ENCODE measurements around the gene PCK2.

Gene PCK2

DNA sequence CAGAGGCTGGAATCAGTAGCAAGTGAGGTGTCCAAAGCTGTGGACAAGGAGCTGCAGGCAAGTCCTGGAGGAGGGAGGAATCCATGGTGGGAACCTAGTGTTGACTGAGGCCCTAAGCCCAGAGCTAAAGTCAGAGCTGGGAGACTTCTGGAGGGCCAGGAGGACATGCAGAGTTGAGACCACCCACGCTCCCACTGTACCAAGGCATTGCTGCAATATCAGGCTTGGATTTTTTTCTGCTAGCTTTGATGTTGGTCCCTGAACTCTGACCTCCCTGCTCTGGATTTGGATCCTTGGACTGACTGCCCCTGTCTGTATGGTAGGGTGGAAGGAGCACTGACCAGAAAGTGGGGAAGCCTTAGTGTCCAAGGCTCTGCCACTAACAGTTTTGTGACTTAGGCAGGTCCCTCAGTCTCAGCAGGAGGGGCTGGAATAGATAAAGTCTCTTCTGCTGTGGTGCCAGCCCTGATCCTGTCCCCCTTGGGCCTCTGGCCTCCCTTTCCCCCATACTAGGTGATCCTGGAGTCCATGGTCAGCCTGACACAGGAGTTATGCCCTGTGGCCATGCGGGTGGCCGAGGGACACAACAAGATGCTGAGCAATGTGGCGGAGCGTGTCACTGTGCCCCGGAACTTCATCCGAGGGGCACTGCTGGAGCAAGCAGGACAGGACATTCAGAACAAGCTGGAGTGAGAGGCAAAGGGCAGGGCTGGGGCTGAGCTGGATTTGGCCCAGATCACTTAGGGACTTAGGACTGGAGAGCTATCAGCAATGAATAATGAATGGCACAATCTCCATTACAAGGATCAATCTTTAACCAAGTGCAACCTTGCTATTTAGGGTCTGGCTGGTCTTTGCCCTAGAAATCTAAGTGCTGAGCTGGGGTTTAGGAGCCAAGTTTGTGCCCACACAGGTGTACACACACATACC lies 32.9 kb upstream of the PCK2 start:
- DNase-seq (ENCODE audit: low spot score), result no peak

DNA sequence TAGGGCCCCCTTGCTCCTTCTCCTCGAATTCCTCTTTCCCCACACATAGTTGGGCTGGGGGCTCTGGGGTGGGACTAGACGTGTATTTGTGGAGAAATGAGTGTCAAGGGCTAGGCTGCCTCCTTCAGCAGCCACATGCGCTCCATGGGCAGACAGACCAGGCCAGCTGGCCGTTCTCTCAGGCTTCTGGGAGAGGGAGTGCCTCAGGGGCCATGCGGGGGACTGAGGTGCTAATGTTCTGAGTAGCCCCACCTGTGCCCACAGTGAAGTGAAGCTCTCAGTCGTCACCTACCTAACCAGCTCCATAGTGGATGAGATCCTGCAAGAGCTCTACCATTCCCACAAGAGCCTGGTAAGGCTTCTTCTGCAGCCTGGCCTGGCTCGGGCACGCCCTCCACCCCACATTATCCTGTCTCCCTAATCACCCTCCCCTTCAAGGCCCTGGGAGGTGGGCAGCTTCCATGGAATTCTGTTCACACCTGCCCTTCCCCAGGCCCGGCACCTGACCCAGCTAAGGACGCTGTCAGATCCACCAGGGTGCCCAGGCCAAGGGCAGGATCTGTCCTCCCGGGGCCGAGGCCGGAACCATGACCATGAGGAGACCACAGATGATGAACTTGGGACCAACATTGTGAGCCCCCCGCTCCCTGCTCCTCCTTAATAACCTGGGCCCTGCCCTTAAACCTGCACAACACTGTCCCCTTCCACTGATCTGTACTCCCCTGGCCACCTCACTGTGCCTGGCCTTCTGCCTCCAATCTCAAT lies 31.7 kb upstream of the PCK2 start:
- no peak for DNase-seq (ENCODE audit: low spot score)

DNA sequence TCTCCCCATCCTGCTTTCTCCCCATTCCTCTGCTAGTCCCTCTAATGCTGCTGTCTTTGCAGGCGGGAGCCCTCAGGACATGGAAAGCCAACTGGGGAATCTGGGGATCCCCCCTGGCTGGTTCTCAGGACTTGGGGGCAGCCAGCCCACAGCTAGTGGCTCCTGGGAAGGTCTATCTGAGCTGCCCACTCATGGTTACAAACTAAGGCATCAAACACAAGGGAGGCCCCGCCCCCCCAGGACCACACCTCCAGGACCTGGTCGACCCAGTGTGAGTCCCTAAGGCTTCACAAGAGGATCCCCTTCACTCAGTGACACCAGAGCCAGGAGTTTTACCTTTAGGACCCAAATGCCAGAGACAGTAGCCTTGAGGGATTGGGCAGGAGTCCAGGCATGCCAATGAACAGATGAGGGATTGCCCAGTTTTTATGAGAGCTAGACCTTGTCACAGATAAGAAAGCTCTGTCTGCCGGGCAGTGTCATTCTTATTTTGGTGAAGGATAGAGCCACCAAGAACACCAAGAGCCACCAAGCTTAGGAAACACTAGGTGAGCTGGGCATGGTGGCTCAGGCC lies 30.8 kb upstream of the PCK2 start:
- DNase-seq (ENCODE audit: low spot score), result no peak

DNA sequence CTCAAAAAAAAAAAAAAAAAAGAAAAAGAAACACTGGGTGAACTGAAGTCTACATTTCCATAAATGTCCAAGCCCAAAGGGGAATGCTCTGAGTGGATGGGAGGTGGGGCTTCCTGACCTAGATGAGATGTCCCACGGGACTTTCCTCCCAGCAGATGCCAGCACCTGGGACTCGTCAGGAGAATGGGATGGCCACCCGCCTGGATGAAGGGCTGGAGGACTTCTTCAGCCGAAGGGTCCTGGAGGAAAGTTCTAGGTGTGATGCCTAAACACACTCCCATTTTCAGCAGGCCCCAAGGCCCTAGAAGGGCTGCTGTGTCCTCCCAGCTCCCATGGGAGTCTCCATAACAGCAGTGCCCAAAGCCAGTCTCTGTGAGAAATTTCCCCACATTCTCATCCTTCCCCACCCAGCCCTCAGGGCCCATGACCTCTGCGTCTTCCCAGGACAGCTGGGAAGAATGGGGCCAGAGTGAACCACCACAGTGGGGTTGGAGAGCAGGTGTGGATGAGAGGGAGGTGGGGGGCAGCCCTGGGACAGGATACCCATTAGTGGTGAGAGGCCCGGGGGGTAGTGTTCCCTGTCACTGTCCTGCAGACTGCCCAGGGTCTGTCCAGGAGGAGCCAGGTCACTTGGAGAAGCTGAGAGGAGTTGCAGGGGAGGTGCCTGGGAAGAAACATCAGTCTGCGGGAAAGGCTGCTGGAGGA lies 29.9 kb upstream of the PCK2 start:
- DNase-seq (ENCODE audit: low spot score), result no peak

DNA sequence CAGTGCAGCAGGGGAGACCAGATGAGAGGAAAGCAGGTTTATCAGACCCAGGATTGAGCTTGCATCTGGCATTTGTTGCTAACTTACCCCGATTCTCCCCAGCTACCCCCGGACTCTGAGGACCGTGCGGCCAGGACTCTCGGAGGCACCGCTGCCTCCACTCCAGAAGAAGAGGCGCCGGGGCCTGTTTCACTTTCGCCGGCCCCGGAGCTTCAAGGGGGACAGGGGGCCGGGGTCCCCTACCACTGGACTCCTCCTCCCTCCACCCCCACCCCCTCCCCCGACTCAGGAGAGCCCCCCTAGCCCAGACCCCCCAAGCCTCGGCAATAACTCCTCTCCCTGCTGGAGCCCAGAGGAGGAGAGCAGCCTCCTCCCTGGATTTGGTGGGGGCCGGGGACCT lies 29.3 kb upstream of the PCK2 start:
- no peak for DNase-seq (ENCODE audit: low spot score)

DNA sequence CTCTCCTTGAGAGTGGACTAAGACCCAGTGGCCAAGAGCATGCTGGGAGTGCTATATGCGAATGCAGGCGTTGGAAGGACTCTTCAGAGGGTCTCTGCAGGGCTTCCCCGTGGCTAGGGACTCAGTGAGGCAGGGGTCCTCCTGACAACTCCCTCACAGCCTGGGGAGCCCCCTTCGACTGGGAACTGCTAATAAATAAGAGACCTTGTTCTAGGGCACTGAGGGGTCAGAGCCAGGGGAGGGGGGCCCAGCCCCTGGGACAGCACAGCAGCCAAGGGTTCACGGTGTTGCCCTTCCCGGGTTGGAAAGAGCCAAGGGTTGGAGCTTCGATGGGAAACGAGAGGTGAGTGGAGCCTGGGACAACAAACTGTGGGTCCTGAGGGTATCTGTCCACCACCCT lies 28.7 kb upstream of the PCK2 start:
- DNase-seq (ENCODE audit: low spot score), result no peak

DNA sequence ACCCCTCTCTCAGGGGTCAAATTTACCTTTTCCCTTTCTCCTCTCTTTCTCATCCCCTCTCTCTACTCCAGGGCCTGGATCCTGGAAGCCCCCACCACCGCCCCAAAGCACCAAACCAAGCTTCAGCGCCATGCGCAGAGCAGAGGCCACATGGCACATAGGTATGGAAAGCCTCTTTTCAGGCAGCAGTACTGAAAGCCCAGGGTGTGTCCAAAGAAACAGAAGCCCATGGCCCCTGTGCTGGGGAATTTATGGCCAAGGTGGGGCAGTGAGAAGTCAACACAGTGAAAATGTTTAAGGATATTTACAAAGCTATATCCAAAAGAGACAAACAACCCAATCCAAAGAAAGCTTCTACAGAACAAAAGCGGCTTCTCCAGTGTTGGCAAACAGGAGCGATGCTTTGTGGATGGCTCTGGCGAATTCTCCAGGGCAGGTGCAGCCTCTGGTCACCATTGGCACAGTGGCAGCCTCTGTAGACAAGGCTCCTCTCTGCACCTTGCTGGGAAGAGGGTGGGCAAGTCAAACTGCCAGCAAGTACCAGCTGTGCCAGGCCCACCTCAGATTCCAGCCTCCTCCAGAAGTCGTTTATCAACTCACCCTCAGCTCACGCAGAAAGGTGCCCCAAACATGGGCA lies 27.5 kb upstream of the PCK2 start:
- DNase-seq (ENCODE audit: low spot score), result no peak

DNA sequence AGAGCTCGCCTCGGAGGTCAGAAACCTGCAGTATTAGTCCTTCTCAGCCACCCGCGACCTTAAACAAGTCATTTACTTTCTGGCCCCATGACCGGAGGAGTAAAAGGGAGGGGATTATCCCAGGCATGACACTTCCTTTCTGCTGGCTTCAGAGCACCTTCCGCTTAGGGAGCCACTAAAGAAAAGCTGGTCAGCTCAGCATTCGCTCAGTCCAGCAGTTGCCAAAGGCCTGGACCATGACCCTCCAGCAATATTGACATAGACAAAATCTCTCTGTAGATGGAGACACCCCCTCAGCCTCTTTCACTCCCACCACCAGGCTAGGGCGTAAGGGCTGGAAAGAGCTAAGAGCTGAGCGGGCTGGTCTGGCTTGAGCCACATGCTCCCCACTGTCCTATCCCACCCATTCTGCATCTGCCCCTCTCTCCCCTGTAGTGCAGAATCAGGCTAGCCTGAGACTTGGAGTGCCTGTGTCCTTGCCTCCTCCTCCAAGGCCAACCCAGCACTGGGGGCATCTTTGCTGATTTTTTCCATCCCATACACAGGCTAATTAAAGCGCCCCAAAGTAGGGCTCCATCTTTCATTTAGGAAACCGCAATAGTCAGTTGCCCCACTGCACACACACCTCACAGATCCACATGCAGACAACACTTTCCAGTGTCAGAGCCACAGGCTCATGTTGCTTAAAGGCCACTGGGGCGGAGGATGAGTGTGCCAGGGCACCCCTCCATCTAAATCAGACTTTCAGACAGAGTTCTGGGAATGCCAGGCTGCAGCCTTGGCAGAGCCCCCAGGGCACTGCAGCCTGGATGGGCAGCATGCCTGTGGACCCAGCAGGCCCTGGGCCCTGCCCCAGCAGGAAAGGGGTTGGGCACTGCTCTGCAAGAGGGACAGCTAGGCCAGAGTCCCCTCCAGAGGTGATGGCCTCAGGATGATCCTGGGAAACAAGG lies 26.7 kb upstream of the PCK2 start:
- no peak for DNase-seq (ENCODE audit: low spot score)

DNA sequence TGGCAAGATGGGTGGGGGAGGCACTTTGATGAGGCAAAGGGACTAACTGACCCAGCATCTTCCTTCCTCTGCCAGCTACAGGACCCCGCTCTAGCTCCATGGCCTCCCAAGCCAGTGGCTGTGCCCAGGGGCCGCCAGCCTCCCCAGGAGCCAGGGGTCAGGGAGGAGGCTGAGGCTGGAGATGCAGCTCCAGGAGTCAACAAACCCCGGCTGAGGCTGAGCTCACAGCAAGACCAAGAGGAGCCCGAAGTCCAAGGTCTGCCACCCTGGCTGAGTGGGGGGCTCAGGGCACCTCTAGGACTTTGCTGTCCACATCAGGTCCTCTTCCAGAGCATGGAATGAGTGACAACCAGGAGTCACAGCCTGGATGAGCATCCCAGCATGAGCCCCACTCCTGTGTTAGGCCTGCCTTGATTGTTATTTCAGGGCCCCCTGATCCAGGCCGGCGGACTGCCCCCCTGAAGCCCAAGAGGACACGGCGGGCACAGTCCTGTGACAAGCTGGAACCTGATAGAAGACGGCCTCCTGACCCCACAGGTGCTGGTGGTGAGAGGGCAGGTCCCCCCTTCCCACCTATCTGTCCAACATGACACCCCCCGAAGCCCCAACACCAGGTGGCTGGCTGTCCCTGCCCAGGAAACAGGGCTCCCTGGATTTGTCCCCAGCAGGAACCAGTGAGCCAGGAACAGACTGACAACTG lies 25.2 kb upstream of the PCK2 start:
- DNase-seq (ENCODE audit: low spot score), result no peak

DNA sequence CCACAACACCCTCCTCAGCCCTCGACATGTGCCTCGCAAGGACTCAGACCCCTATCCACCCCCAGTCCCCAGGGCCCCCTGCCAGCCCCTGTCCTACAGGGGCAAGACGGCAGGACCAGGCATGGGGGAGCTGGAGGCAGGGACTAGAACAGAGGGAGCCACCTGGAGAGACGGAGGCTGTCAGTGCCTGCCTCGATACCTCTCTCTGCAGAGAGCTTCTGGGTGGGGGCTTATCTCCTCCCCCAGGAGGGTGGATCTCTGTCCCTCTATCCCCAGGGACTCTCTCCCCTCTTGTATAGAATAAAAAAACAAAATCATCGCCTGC lies 24.7 kb upstream of the PCK2 start:
- no peak for DNase-seq (ENCODE audit: low spot score)

DNA sequence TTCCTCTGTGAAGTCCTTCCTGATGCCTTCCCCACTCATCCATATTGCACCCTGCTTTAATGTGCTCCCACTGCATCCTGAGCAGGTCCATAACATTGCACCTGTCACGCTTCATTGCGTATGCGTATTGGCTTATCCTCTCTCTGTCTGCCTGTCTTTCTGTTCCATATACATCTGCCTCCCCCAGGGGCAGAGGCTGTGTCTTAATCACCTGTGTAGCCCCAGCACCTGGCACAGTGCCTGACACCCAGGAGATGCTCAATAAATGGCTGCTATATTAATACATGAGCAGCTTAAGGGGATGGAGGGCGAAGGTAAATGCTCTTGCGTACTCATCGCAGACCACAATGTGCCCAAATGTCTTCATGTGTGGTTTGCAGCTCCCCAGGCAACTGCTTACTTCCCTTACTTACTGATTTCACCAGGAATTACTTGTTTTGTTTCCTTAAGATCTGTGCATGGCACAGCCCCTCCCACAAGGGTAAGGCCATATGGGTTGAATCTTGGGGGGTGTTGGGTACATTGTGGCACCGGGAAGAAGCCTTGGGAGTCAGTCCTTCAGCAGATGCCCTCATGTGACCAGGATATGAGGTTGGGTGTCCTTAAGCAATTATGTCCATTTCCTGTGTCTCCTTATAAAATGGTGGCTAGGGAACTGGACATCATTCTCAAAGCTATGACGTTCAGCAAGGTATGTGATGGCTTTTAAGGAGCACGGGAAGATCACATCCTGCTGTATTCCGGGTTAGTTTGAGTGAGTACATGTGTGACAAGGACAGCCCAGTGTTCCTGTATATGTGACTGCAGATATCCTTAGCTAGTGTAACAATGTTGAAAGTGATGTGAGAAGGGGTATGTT lies 23.6 kb upstream of the PCK2 start:
- DNase-seq (ENCODE audit: low spot score), result no peak

DNA sequence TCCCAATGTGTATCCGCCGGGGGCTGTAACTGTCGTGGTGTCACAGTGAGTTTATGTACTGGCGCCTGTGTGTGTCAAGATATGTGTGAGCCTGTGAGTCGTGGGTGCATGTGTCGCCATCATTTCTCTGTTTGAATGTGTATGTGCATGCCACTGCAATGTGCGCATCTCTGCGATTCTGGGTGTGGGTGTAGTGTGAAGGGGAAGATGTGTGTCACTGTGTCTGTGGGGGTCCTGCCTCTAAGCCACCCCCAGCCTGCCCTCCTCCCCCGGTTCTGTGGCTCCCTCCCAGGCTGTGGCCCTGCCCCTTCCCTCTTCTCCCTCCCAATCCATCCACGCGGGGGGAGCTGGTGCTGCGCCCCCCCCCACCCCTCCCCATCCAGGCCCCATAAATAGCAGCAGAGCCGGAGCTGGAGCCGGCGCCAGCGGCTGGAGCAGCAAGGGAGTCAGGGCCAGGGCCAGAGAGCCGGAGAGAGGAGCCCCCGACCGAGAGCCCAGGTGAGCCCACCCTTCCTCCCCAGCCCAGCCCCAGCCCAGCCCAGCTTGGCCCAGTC lies 22.9 kb upstream of the PCK2 start, which contains the start of gene CPNE6:
Gene CPNE6 (plus strand): TSS at position 419 of the 554 bp plus-strand sequence. CDS start 1,375 bp downstream, outside the sequence.
- no peak for DNase-seq (ENCODE audit: low spot score)

DNA sequence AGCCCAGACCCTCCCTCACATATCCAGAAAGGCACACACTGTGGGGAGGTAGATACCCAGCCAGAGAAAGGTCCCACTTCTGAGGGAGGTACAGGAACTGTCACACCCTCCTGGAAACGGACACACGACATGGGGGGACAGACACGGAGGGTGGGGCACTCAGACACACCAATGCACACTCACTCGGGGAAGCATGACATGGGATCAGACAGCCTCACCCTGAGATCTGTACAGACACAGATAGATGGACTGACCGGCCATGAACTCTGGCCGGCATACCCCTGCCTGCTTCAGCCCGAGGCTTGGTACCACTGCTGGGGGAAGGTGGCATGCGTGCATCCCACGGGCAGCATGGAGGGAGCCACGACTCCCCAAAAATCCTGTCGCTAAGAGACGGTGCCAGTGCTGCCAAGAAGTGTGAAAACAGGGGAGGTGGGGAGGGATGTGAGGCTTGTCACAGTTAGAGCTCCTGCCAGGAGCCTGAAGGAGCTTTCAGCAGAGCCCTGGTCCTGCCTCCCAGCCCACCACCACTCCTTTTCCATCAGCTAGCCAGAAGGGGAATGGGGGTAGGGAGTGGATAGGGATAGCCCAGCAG lies 22.2 kb upstream of the PCK2 start:
- DNase-seq (ENCODE audit: low spot score), result no peak

DNA sequence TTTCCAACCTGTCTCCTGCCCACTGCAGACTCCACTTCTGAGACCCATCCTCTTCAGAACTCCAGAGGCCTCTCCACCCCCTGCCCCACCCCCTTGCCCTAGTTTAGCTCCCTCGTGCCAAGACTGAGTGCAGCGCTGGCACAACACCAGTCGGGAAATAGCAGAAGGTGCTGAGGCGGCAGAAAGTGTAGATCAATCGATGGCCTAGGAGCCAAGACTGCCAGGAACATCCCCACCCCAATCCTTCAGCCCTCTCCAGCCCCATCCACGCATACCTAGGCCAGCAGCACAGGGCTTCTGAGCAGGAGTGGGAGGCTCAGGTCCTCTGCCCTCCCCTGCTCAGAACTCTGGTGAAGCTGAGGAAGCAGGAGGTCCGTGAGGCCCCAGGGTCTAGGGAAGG lies 21.7 kb upstream of the PCK2 start:
- no peak for DNase-seq (ENCODE audit: low spot score)

DNA sequence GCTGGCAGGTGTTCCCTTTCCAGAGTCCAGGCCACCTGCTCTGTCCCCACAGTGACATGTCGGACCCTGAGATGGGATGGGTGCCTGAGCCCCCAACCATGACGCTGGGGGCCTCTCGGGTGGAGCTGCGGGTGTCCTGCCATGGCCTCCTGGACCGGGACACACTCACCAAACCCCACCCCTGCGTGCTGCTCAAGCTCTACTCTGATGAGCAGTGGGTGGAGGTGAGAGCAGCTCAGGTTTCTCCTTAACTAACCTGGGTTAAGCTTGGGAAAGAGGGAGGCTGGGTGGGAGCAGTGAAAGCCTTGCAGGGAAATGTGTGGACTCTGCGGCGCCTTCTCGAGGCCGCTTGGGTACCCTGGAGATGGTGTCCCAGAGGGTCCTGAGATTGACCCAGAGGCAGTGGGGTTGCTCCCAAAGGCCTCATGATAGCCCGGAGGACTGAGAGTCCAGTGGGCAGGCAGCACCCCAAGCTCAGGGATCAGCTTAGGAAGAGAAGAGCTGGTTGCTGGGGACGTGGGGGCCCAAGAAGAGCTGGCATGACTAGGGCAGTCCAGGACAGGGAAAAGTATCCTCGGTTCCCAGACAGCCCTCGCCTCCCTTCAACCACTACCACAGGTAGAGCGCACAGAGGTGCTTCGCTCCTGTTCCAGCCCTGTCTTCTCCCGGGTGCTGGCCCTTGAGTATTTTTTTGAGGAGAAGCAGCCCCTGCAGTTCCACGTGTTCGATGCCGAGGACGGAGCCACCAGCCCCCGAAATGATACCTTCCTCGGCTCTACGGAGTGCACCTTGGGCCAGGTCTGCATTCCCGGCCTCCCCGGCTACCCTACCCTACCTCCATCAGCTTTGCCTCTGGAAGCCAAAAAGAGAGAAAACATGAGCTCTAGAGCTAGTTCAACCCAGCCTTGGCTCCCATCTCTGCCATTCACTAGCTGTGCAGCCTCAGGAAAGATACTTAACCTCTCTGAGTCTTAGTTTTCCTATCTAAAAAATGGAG lies 20.9 kb upstream of the PCK2 start:
- no peak for DNase-seq (ENCODE audit: low spot score)

DNA sequence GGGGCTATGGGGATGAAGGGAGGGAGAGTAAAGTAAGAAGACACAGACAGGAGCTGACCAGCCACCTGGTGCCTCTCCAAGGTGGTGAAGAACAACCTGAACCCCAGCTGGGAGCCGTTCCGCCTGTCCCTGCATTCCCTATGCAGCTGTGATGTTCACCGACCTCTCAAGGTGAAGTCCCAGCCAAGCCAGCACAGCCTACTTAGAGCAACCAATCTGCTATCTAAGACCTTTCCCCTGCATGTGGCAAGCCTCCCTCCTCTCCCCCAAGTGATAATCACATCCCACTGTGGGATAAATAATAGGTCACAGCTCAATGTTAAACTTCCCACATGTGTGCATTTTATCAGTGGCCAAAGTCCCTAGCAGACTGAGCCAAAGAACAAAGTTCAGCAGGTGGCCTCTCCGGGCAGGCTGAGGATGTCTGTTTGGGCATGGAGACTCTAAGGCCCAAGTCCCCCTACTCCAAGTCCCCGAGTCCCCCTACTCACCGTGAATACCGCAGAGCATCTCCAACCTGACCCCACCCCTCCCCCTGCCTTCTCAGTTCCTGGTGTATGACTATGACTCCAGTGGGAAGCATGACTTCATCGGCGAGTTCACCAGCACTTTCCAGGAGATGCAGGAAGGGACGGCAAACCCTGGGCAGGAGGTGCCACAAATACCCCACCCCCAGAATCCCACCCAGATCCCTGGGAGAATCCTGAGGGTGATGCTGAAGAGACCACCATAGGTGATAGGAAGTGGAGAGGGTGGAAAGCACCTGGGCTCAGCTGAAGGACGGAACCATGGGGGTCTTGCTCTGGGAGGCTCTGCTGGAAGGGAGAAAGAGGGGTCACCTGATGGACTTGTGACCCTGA lies 19.3 kb upstream of the PCK2 start:
- no peak for DNase-seq (ENCODE audit: low spot score)

Data from AG08396 (cell line).